22Rv1 (cell line): ENCODE data around the gene EED.

ENCODE experiments used
- H3K27ac ChIP-seq: fragments of 450-650 bp; 2 replicates; pipeline ENCODE4 v1.5.1; 2017
- CTCF ChIP-seq: fragments of 450-650 bp; IDR thresholded peaks from 2 replicates; pipeline ENCODE4 v1.5.1; 2017; ENCODE audit warnings: mild to moderate bottlenecking
- ZFX ChIP-seq: fragments of 450-650 bp; IDR thresholded peaks from 2 replicates; pipeline ENCODE4 v1.6.1; 2017; ENCODE audit warnings: antibody characterized with exemption, borderline replicate concordance

EED gene

GRCh38 chr11:86244063-86244521 lies 461 bp upstream of the EED start:
- TF ChIP-seq CTCF (no peak), ZFX (no peak)
- peak overlapping the region; percentile 96 for H3K27ac ChIP-seq

GRCh38 chr11:86245369-86246292 lies 1.1 kb downstream of the EED start:
- TF ChIP-seq ZFX (no peak), CTCF (no peak)
- peak overlapping the region; percentile 96 for H3K27ac ChIP-seq

GRCh38 chr11:86246293-86246675 lies 1.7 kb downstream of the EED start:
- no peak for TF ChIP-seq ZFX
- TF ChIP-seq CTCF = no peak
- H3K27ac ChIP-seq = no peak overlapping the region

- TF ChIP-seq ZFX = no peak
- TF ChIP-seq CTCF = no peak
- H3K27ac ChIP-seq = no peak overlapping the region
These were observed 3.1 kb downstream of the EED start for GRCh38 chr11:86247608-86248007.

- no peak overlapping the region for H3K27ac ChIP-seq
- TF ChIP-seq CTCF = no peak
- no peak for TF ChIP-seq ZFX
These were observed 4.1 kb downstream of the EED start for GRCh38 chr11:86248609-86249008.

GRCh38 chr11:86249307-86250098 lies 5.0 kb downstream of the EED start:
- TF ChIP-seq ZFX (no peak), CTCF (no peak)
- no peak overlapping the region for H3K27ac ChIP-seq
